GM10266 (cell line): ENCODE results near the gene FBF1.
"Not testable (repeated sequence)": the region's sequence is repeated elsewhere in the genome, so short reads cannot be mapped to it uniquely, and the experiment has no call there.

Experiments
- DNase-seq: peaks from one replicate; pipeline ENCODE4 v3.0.0; 2012; ENCODE audit errors: extremely low spot score
- CTCF ChIP-seq: IDR thresholded peaks from 2 replicates; pipeline ENCODE4 v1.5.1; 2012; ENCODE audit warnings: mild to moderate bottlenecking, low read depth; ENCODE audit not compliant: control insufficient read depth, insufficient read depth; ENCODE audit errors: missing control alignments

Gene FBF1

GRCh38 chr17:75892556-75893224 is 48.2 kb downstream of the FBF1 start:
- DNase-seq, result no peak
- TF ChIP-seq CTCF, result no peak

- no peak for TF ChIP-seq CTCF
- DNase-seq, result no peak
Measured at GRCh38 chr17:75891605-75892555, 49.0 kb downstream of the FBF1 start.

GRCh38 chr17:75891022-75891604 is 49.7 kb downstream of the FBF1 start:
- DNase-seq, result no peak
- TF ChIP-seq CTCF, result no peak

- DNase-seq, result no peak
- TF ChIP-seq CTCF, result no peak
Measured at GRCh38 chr17:75889454-75889853, 51.4 kb downstream of the FBF1 start.

- TF ChIP-seq CTCF, result no peak
- no peak for DNase-seq
Measured at GRCh38 chr17:75888484-75888883, 52.4 kb downstream of the FBF1 start.

- DNase-seq, result not testable (repeated sequence)
Measured at GRCh38 chr17:75885860-75886259, 55.0 kb downstream of the FBF1 start.

- TF ChIP-seq CTCF, result no peak
Measured at GRCh38 chr17:75885431-75885830, 55.4 kb downstream of the FBF1 start.

More at GRCh38 chr17:75885431-75885830, 55.4 kb downstream of the FBF1 start:
- no peak for DNase-seq
